ENCODE measurements around the gene OVCA2.

OVCA2 gene

DNA sequence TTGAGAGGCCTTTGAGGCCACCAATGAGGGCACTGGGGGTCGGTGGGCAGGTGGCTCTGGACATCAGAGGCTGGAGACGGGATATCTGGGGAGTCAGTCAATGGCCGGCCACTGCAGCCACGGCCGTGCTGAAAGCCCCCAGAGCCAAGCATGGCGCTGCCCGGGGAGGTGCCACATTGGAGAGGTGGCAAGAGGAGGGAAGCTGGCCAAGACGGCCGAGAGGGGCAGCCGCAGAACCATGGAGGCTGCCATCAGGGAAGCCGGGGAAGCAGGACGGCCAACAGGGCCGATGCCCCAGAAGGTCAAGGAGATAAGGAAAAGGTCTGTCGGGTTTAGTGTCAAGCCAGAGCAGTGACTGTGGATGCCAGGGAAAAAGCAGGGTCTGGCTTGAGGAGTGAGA is 26.5 kb upstream of the OVCA2 start:
- DNase-seq: no peak

- DNase-seq: no peak
Observed at GRCh38 chr17:2016494-2016893, 25.3 kb upstream of the OVCA2 start.

GRCh38 chr17:2017274-2017941 is 24.4 kb upstream of the OVCA2 start:
- no peak for DNase-seq

- DNase-seq: no peak
Observed at GRCh38 chr17:2018716-2019510, 22.9 kb upstream of the OVCA2 start.

- DNase-seq: no peak
Observed at GRCh38 chr17:2019723-2020122, 22.1 kb upstream of the OVCA2 start.

DNA sequence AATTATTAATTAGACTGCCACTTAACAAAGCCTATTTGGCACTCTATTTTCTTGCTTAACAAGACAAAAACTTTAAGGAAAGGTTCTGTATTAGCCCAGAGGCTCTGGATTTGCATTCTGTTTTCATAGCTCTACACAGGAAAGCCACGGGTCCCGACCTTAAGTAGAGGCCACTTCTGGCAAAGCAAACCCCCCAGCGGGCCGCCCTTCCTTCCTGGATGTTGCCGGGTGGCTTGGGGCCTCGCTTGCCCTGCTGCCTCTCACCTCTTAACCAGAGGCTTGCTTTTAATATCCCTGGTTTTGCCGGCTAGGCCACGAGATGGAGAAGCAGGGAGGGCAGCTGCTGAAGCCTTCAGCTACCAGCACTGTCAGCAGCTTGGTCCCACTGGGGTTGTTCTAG is 21.1 kb upstream of the OVCA2 start:
- no peak for DNase-seq

DNA sequence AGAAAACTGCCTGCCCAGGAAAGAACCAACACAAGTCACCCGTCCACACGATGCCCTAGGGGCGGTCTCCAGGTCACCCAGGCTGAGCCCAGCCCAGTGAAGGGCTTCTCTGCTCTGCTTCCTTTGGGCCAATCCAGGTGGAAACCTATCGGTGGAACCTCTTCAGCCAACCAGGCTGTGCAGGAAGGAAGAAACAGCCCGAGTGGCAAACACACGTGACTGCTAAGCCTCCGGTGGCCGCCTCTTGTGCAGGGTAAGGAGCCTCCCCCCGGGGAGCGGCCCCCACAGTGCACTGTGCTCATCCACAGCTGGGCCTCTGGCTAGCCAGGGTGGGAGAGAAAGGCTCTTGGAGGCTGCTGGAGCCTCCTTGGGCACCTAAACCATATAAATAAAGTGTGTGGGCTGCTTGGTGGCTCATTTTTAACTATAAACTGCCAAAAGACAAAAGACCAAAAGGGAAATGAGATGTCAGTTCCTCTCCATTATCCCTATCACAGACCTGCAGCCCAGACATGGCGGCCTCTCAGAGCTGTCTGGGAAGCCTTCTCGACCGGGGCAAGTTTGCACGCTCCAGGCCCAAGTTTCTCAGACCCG is 19.1 kb upstream of the OVCA2 start:
- DNase-seq: no peak

DNA sequence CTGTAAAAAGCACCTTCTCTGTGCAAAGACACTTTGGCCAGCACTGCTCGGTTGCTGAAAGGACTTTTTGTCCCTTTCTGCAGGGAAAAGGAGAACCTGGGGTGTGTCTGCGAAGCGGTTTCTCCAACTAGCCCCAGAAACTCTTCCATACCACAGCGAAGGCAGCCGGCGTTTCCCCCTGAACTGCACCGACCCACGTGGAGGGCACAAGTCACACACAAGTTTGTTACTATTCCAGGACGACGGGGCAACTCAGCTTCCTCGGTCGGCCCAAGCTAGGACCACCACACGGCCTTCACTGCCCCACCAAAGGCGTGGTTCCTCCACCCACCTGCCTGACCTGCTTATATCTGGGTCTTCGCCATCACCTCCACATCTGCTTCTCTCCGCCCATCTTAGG is 18.6 kb upstream of the OVCA2 start:
- no peak for DNase-seq

DNA sequence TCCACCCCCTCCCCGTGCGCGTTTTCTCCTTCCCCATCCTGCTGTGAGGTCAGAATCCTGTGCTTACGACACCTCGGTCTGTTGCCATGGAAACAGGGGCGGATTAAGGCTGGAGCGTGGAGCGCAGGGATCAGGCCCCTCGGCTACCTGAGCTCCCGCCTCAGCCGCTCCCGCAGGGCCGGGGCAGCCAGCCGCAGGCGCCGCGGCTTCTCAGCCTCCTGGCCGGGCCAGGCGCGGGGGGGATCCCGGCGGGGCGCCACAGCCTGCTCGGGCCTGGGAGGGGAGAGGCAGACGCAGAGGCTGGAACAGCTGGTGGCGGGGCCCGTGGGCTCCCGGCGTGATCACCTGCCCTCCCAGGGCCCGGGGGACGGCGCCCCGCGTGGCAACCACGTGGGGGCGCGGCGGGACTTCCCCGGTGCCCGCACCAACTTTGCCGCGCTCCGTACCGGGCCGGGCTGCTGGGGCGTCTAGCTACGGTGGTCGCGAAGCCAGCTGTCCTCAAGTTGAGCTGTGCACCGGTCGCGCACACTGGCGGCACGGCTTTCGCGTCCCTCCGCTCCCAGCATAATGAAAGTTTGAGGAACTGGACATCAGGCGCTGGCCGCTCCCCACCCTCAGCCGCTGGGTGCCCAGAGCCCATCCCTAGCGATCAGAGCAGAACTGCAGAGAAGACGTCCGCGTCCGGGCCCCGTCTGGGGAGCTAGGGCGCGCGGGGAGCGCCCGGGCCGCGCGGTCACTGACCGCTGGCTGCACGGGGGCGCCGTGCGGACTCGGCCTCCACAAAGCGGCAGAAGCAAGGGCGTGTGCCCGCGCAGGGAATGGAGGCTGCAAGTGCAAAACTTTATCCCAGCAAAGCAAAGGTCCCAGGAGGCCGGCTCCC is 17.9 kb upstream of the OVCA2 start:
- DNase-seq: peak; percentile 33

- DNase-seq: no peak
Observed at GRCh38 chr17:2024572-2025219, 17.1 kb upstream of the OVCA2 start.

DNA sequence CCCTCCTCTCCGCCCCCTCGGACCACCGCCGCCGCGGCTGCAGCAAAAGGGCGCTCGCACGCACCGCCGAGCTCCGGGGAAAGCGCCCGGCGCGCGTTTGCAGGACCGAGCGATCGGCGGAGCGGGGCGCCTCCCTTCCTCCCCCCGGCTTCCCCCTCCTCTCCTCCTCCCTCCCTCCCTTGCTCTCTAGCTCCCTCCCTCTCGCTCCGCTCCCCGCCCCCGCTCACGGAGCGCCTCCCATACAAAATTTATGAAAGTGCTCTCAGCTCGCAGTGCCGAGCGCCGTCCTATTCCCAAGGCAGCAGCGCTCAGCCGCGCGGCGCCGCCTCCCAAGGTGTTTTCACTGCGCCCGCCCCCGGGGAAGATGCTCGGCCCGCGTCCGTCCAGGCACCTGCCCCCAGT is 16.6 kb upstream of the OVCA2 start, which contains the start of gene RTN4RL1:
Gene RTN4RL1, minus strand, starts transcription at position 115 of the 402 bp plus-strand sequence. CDS start 469 bp downstream, outside the sequence.
- DNase-seq: peak; percentile 66

GRCh38 chr17:2025622-2026309 is 16.1 kb upstream of the OVCA2 start:
- DNase-seq: no peak

GRCh38 chr17:2027528-2028233 is 14.1 kb upstream of the OVCA2 start:
- DNase-seq: no peak

GRCh38 chr17:2028234-2028614 is 13.6 kb upstream of the OVCA2 start:
- DNase-seq: no peak

DNA sequence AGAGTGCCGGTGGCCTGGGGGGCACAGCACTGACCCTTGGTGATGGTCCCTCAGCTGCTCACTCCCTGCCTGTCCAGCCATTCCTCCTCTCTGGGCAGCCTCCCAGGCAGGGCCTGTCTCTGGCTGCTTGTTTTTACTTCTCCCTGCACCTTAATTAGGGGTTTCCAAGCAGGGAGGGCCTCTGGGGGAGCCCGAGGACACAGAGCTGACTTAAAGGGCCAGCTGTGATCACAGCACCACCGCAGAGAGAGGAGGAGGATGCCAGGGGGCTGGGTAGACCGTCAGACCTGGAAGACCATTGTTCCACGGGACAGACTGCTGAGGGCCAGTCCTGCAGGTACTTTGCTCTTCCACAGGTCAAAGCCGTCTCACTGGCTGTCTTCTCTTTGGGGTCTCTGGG is 13.1 kb upstream of the OVCA2 start:
- DNase-seq: no peak

GRCh38 chr17:2029911-2030778 is 11.7 kb upstream of the OVCA2 start, which contains the start of gene DPH1:
DPH1 (plus strand) TSS chr17:2030153; CDS start chr17:2030170, 17 bp downstream.
- DNase-seq: peak; percentile 84

GRCh38 chr17:2030779-2031163 is 11.1 kb upstream of the OVCA2 start:
- peak; percentile 39 for DNase-seq

GRCh38 chr17:2033153-2033552 is 8.7 kb upstream of the OVCA2 start:
- no peak for DNase-seq

GRCh38 chr17:2034157-2034556 is 7.7 kb upstream of the OVCA2 start:
- no peak for DNase-seq
